GM18951 (cell line): ENCODE results near the gene SMC3.
"Not testable (repeated sequence)": the region's sequence is repeated elsewhere in the genome, so short reads cannot be mapped to it uniquely, and the experiment has no call there.

ENCODE experiments used
- POLR2A ChIP-seq: IDR thresholded peaks from 4 replicates; pipeline ENCODE4 v1.6.1; 2011; ENCODE audit warnings: mild to moderate bottlenecking; ENCODE audit not compliant: insufficient read length, insufficient read depth; ENCODE audit errors: extremely low read depth
- in situ Hi-C: fragments of 300-500 bp; cut with MboI; formaldehyde crosslinking; loops from one replicate; pipeline ENCODE4 v1.12.0; 2022; ENCODE audit warnings: low sequenced_read_pairs, mixed read lengths, inconsistent platforms; ENCODE audit not compliant: unreplicated experiment

The SMC3 gene

DNA sequence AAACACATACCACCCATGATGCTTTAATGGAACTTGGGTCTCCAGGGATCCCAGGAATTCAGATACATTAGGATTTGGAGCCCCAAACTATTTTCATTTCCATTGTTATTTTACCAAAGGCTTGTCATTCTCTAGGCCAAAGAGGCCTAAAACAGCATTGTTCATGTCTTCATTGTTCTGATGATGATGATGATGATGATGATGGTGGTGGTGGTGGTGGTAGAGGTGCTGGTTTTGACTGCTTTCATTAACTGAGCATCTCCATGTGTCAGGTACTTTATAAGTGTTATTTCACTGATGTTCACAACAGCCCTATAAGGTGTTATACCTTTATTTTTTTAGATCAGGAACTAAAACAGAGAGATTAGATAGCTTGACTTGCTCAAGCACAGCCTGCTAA lies 64.4 kb downstream of the SMC3 start:
- in situ Hi-C loops: no loop called here
- TF ChIP-seq POLR2A: no peak

- no peak for TF ChIP-seq POLR2A
- in situ Hi-C loops: no loop called here
These were observed 65.2 kb downstream of the SMC3 start for GRCh38 chr10:110632591-110633215.

- in situ Hi-C loops: no loop called here
These were observed 67.2 kb downstream of the SMC3 start for GRCh38 chr10:110634527-110635209.

DNA sequence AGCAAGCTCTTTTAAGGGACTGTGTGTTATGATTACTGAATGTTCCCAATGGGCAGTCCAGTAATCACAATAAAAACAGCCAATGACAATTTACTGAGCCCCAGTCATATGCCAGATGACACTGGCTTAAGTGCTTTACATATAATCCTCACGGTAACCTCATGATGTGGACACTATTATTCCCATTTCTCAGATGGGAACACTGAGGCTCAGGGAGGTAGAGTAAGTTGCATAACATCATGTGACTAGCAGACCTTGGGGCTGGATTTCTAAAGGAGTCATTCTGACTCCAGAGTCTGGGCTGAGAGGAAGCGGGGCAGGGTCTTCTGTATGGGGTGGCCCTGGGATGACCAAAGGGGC lies 69.1 kb downstream of the SMC3 start:
- TF ChIP-seq POLR2A: no peak

More at GRCh38 chr10:110634527-110635209, 67.2 kb downstream of the SMC3 start:
- TF ChIP-seq POLR2A: no peak

DNA sequence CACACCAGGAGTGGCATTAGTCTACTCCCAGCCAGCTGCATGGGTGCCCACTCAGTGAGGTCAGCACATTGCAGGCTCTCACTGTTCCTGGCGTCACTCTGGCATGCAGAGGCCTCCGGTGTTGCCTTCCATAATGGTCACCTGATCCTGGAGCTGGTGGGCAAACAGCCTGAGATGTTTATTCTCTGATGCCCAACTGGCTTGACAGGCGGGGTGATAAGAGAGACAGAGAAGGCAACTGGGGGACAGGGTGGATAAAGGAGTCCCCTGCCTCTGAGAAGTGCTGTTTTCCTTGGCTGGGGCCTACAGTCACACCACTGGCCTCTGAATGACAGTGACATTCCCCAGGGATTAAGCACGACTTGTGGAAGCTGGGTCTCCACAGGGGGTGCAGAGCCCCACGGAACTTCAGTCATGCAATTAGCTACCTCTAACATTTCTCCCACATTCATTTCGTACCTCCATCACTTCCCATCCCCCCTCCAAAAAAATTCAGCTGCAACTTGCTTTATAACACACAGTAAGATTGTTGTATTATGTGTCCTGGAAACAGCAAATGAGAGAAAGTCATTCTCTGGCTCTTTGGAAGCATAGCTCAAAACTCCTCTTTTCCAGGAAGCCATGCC lies 69.5 kb downstream of the SMC3 start:
- in situ Hi-C loops: no loop called here

More for the DNA sequence above, 69.1 kb downstream of the SMC3 start:
- in situ Hi-C loops: no loop called here

DNA sequence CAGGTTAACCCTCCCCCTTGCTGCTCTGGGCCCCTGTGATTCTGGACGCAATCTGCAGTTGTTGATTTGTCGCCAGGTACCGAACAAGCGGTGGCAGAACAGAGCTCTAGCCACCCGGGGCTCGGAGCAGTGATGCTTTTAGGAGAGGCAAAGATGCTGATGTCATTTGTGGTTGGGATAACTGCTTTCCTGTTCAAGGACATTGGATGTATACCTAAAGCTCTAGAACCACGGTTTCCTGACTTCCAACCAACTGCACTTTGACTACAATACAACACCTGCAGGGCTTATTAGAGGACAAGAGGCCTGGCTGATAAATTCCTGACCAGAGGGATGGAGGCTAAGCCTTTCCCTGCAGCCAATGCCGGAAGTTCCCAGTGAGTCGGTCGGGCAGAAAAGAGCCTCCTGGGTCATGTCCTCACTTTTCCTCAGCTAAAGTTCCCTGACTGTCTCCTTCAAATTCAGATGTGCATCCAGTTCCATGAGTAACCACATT lies 70.1 kb downstream of the SMC3 start:
- in situ Hi-C loops: no loop called here
- no peak for TF ChIP-seq POLR2A

More for the DNA sequence above, 69.5 kb downstream of the SMC3 start:
- no peak for TF ChIP-seq POLR2A

- in situ Hi-C loops: no loop called here
- no peak for TF ChIP-seq POLR2A
These were observed 70.8 kb downstream of the SMC3 start for GRCh38 chr10:110638319-110638718.

GRCh38 chr10:110639046-110639445 lies 71.6 kb downstream of the SMC3 start:
- in situ Hi-C loops: not testable (repeated sequence)

GRCh38 chr10:110639858-110640257 lies 72.4 kb downstream of the SMC3 start:
- in situ Hi-C loops: not testable (repeated sequence)

- in situ Hi-C loops: no loop called here
These were observed 73.8 kb downstream of the SMC3 start for GRCh38 chr10:110641256-110641655.

GRCh38 chr10:110642204-110643034 lies 74.9 kb downstream of the SMC3 start:
- TF ChIP-seq POLR2A: no peak
- in situ Hi-C loops: no loop called here

More at GRCh38 chr10:110641256-110641655, 73.8 kb downstream of the SMC3 start:
- no peak for TF ChIP-seq POLR2A

GRCh38 chr10:110643035-110643652 lies 75.6 kb downstream of the SMC3 start:
- TF ChIP-seq POLR2A: no peak
- in situ Hi-C loops: no loop called here

DNA sequence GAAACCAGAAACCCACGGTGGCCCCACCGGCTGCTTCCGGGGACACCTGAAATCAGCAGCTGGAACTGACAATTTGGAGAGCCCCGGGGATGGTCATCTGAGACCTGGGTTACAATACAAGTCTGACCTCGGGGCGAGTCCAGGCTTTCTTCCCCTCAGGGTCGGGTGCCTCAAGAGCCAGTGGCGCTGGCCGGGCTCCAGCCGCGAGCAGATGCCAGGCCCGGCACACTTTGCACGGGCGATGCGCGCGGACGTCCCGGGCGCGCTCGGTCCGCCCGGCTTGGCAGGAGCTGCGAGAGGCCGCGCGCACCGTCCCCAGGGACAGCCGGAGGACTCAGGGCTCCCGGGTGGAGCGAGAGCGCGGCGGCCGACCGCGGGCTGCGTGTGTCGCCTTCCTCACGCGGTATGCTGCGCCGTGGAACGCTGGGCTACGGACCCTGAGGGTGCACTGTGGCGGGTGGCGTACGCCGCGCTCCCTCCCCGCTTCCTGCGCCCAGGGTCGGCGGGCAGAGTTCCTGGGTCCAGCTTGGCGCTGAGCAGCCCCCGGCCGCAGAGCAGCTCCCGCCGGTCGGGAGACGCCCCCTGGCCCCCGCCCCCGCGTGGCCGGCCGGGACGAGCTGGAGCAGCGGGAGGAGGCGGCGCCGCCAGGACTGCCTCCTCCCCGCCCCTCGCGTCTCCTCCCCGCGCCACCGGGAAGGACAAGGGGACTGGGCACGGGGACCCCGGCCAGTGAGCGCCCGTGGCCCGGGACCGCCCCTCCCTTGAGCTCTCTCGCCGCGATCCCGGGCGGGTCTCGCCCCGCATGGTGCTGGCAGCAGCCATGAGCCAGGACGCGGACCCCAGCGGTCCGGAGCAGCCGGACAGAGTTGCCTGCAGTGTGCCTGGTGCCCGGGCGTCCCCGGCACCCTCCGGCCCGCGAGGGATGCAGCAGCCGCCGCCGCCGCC lies 76.4 kb downstream of the SMC3 start, which contains the start of gene RBM20:
Gene RBM20 (plus strand): TSS at position 684 of the 945 bp plus-strand sequence. CDS start 119 bp downstream, at position 803.
- in situ Hi-C loops: no loop called here
- TF ChIP-seq POLR2A: no peak
